Measurements from ENCODE around the gene NELFB.

The NELFB gene

GRCh38 chr9:137321726-137322361 is 66.7 kb downstream of the NELFB start:
- no peak for FAIRE-seq
- DNase-seq (ENCODE audit: insufficient read length, low spot score), result no peak
